Transverse colon (tissue), 4 donors: ENCODE measurements around the gene OR5T1. TPM values are rescaled to one million over a fixed set of nuclear protein-coding genes. Genes with fewer than 3 reads are reported as not detected.

Experiments
- DNase-seq: peaks from one replicate; pipeline ENCODE4 v3.0.0-alpha.2; 2019
- H3K27ac ChIP-seq, 4 donors: fragments of 200-600 bp; sonication (generic); 2 replicates each; pipeline ENCODE4 v1.5.1; 2016 to 2018; ENCODE audit warnings: inconsistent platforms in 4 of 4
- H3K27me3 ChIP-seq: fragments of 200-600 bp; sonication (generic); 2 replicates; pipeline ENCODE4 v1.5.1; 2017; ENCODE audit warnings: inconsistent platforms
- H3K36me3 ChIP-seq, 4 donors: fragments of 200-600 bp; sonication (generic); 2 replicates each; pipeline ENCODE4 v1.5.1; 2017 to 2019; ENCODE audit warnings: inconsistent platforms in 4 of 4
- H3K4me1 ChIP-seq, 4 donors: fragments of 200-600 bp; sonication (generic); 2 replicates each; pipeline ENCODE4 v1.5.1; 2017 to 2020; ENCODE audit warnings: inconsistent platforms in 4 of 4
- H3K4me3 ChIP-seq, 4 donors: fragments of 200-600 bp; sonication (generic); 1 replicate in 1 of 4; 2 replicates in 3 of 4; pipeline versions ENCODE4 v1.5.1 to v1.6.1; 2017 to 2019; ENCODE audit warnings: inconsistent platforms in 4 of 4
- H3K9me3 ChIP-seq, 2 donors: fragments of 200-600 bp; sonication (generic); 2 replicates each; pipeline ENCODE4 v1.5.1; 2017 to 2019; ENCODE audit warnings: inconsistent platforms in 2 of 2
- EP300 ChIP-seq: sonication (generic); formaldehyde crosslinking; IDR thresholded peaks from one replicate; pipeline ENCODE4 v1.6.1; 2017; ENCODE audit warnings: antibody characterized with exemption, low read depth
- POLR2A ChIP-seq: fragments of 450-650 bp; IDR thresholded peaks from one replicate; pipeline ENCODE4 v1.6.1; 2016; ENCODE audit warnings: antibody characterized with exemption, mild to moderate bottlenecking, moderate library complexity
- POLR2AphosphoS5 ChIP-seq, 3 donors: sonication (generic); formaldehyde crosslinking; IDR thresholded peaks; one replicate each; pipeline ENCODE4 v1.6.1; 2016; ENCODE audit warnings: antibody characterized with exemption in 3 of 3
- WGBS, 2 donors: methylation state at CpG; one replicate each; pipeline ENCODE4 v1.1.5; 2018; ENCODE audit warnings: low coverage in 1 of 2; 5-methylcytosine and 5-hydroxymethylcytosine counted together
- in situ Hi-C, 4 donors: fragments of 200-750 bp; cut with MboI; loops; one replicate each; pipeline versions ENCODE4 v1.15.0 to v1.15.1; 2017; ENCODE audit warnings: low sequenced_read_pairs in 3 of 4, low pct_ligation_motif_present in 1 of 4, low pct_unique_long_range_greater_than_20kb in 1 of 4
- intact Hi-C: fragments of 100-400 bp; cut with DNase I; formaldehyde crosslinking; loops from one replicate; pipeline ENCODE4 v1.15.1; 2023; ENCODE audit warnings: low total_unique reads
- total RNA-seq, 4 donors: library from RNA; depleted of rRNA; stranded (reverse); fragments of >200 nt; gene quantifications; one replicate each; pipeline ENCODE4 v1.1.0, GENCODE V29; 2016
- TF ChIP-seq, protein P1 (sequence below), 5 experiments: fragments of 200-600 bp in 3 of 5; fragments of 450-650 bp in 2 of 5; sonication (generic) in 3 of 5; IDR thresholded peaks; 1 replicate in 2 of 5; 2 replicates in 3 of 5; pipeline ENCODE4 v1.5.1; 2016 to 2017; ENCODE audit warnings: antibody characterized with exemption in 5 of 5, inconsistent platforms in 3 of 5, mild to moderate bottlenecking in 2 of 5, moderate library complexity in 1 of 5

Gene OR5T1
- total RNA-seq, 4 donors from 2014 or later: not detected

DNA sequence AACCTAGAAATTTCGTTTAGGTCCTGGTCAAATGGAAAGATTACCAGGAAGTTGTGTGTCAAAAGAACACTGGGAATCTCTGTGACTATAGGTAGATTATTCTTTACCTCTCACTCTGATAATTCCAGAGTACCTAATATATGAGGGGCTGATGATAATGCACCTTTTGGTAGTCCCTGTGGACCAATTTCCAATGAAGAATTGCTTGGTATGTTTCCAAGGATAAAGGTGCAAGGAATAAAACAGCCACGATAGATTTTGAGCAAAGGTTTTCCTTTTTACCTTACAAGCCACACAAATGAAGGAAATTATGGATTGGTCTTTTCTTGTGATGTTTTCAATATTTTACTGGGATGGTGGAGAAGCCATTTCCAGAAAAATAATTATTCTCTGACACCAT, 18.2 kb downstream of the OR5T1 start, which contains the start of gene OR8H1:
Gene OR8H1 (minus strand): TSS at position 101 of the 400 bp plus-strand sequence. CDS start 1,192 bp downstream, outside the sequence.
- intact Hi-C loops (no loop called here), in situ Hi-C loops (no loop called here)
- no peak within 1 kb of the TSS for H3K27ac ChIP-seq
- H3K4me1 ChIP-seq: no peaks in the 10 kb centered on the region
- no peaks in the 10 kb centered on the region for H3K36me3 ChIP-seq
- no peaks in the 10 kb centered on the region for H3K9me3 ChIP-seq
- TF ChIP-seq, protein P1, sequence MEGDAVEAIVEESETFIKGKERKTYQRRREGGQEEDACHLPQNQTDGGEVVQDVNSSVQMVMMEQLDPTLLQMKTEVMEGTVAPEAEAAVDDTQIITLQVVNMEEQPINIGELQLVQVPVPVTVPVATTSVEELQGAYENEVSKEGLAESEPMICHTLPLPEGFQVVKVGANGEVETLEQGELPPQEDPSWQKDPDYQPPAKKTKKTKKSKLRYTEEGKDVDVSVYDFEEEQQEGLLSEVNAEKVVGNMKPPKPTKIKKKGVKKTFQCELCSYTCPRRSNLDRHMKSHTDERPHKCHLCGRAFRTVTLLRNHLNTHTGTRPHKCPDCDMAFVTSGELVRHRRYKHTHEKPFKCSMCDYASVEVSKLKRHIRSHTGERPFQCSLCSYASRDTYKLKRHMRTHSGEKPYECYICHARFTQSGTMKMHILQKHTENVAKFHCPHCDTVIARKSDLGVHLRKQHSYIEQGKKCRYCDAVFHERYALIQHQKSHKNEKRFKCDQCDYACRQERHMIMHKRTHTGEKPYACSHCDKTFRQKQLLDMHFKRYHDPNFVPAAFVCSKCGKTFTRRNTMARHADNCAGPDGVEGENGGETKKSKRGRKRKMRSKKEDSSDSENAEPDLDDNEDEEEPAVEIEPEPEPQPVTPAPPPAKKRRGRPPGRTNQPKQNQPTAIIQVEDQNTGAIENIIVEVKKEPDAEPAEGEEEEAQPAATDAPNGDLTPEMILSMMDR (IDR thresholded peaks at IDR 0.05): no peak
- TF ChIP-seq POLR2A (no peak), POLR2AphosphoS5 (IDR thresholded peaks at IDR 0.05) (no peak), EP300 (no peak)
- no peak within 1 kb of the TSS for H3K4me3 ChIP-seq
- DNase-seq: no peak
- H3K27me3 ChIP-seq: no peaks in the 10 kb centered on the region
- 55 to 63% methylated on average over 2 of the region's 2 CpGs for WGBS, 2 donors

DNA sequence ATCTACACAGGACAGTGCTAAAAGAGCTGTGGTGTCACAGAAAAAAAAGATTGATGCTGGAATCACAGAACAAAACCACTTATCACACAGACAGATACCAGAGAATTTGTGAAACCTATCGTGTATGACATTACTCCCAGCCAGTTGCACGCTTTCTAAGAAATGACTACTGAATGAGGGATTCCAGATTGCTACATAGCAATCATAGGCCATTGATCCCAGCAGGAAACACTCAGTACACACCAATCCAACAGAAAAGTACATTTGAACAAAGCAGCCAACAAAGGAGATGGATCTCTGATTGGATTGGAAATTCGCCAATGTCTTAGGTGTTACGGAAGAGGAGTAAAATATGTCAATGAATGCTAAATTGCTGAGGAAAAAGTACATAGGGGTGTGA, 22.9 kb downstream of the OR5T1 start:
- no peaks in the 10 kb centered on the region for H3K27me3 ChIP-seq
- H3K4me1 ChIP-seq: no peaks in the 10 kb centered on the region
- TF ChIP-seq POLR2A: no peak
- TF ChIP-seq POLR2AphosphoS5 (IDR thresholded peaks at IDR 0.05): no peak
- TF ChIP-seq EP300: no peak
- TF ChIP-seq, protein P1 (IDR thresholded peaks at IDR 0.05): no peak
- in situ Hi-C loops (no loop called here), intact Hi-C loops (no loop called here)
- no peak for DNase-seq
- 86 to 94% methylated on average over 4 of the region's 4 CpGs for WGBS, 2 donors
- no peak overlapping the region for H3K27ac ChIP-seq
- no peak overlapping the region for H3K4me3 ChIP-seq
- no peaks in the 10 kb centered on the region for H3K9me3 ChIP-seq
- no peaks in the 10 kb centered on the region for H3K36me3 ChIP-seq

DNA sequence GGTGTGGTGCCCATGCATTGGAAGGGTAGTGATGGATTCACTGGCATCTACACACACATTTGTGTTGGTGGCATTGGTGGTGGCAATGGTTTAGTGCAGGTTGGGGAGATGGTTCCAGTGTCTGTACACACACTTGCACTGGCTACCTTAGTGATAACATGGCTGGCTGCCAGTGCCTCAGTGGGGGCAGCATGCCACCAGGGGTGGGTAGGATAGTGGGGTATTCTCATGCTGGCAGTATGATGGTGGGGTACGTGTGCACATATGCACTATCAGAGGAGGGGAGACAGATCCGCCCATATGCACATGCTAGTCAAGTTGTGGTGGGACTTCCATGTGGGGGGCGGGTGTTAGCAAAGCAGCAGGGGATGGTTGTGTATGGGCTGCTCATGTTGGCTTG, 33.9 kb downstream of the OR5T1 start:
- Histone ChIP-seq H3K4me3 (no peak overlapping the region), H3K9me3 (no peaks in the 10 kb centered on the region), H3K36me3 (no peaks in the 10 kb centered on the region), H3K4me1 (no peaks in the 10 kb centered on the region), H3K27me3 (no peaks in the 10 kb centered on the region), H3K27ac (no peak overlapping the region)
- intact Hi-C loops (no loop called here), in situ Hi-C loops (no loop called here)
- WGBS, 2 donors: 87% methylated on average over 3 of the region's 3 CpGs; no CpG with 5 or more reads in 1 of the 2 donors
- TF ChIP-seq, protein P1 (IDR thresholded peaks at IDR 0.05): no peak
- TF ChIP-seq EP300 (no peak), POLR2A (no peak), POLR2AphosphoS5 (IDR thresholded peaks at IDR 0.05) (no peak)
- no peak for DNase-seq

DNA sequence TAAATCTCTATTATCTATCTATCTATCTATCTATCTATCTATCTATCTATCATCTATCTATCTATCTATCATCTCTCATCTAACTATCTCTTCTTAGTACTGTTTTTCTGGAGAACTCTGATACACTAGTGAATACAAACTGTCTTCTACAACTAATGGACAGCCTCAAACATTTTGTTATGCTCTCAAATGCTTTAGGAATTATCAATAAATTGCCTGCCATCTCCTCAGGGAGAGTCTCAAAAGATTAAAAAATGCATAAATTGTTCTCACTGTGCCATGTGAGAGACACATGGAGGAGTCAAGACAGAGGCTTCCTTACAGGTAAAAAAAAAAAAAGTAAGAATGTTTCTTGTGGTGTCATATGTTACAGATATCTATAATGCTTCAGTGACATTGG, 40.9 kb downstream of the OR5T1 start, which contains the start of gene OR8K3:
Gene OR8K3 (plus strand): TSS at position 301 of the 400 bp plus-strand sequence. CDS start 3,163 bp downstream, outside the sequence.
- Histone ChIP-seq H3K4me3 (no peak within 1 kb of the TSS), H3K27ac (no peak within 1 kb of the TSS), H3K9me3 (no peaks in the 10 kb centered on the region), H3K36me3 (no peaks in the 10 kb centered on the region), H3K4me1 (no peaks in the 10 kb centered on the region), H3K27me3 (no peaks in the 10 kb centered on the region)
- in situ Hi-C loops: no loop called here
- TF ChIP-seq POLR2AphosphoS5 (IDR thresholded peaks at IDR 0.05): no peak
- no peak for TF ChIP-seq POLR2A
- TF ChIP-seq, protein P1 (IDR thresholded peaks at IDR 0.05): no peak
- no peak for TF ChIP-seq EP300
- DNase-seq: no peak
- intact Hi-C loops: no loop called here

Other genes starting within 250 kb of the OR5T1 start
- gene OR5AS1, start 246.5 kb upstream of the OR5T1 start, total RNA-seq: not detected
- gene OR8I2, start 180.8 kb upstream of the OR5T1 start, total RNA-seq: not detected
- gene OR8H2, start 170.5 kb upstream of the OR5T1 start, total RNA-seq: not detected
- gene OR8H3, start 151.8 kb upstream of the OR5T1 start, total RNA-seq: not detected
- not detected for gene OR8J3, start 134.0 kb upstream of the OR5T1 start, total RNA-seq
- gene OR8K5, start 113.8 kb upstream of the OR5T1 start, total RNA-seq: not detected
- gene OR5J2, start 97.5 kb upstream of the OR5T1 start, total RNA-seq: not detected
- gene OR5T2, start 39.9 kb upstream of the OR5T1 start, total RNA-seq: not detected
- gene OR5T3, start 21.9 kb upstream of the OR5T1 start, total RNA-seq: not detected
- not detected for gene OR8H1, start 18.1 kb downstream of the OR5T1 start, total RNA-seq
- not detected for gene OR8K3, start 41.0 kb downstream of the OR5T1 start, total RNA-seq
- gene OR8K1, start 71.9 kb downstream of the OR5T1 start, total RNA-seq: not detected
- gene OR8J1, start 80.1 kb downstream of the OR5T1 start, total RNA-seq: not detected
- not detected for gene OR8U1, start 101.5 kb downstream of the OR5T1 start, total RNA-seq
- not detected for gene OR5AL1, start 138.5 kb downstream of the OR5T1 start, total RNA-seq
- gene OR5M3, start 199.2 kb downstream of the OR5T1 start, total RNA-seq: not detected
- gene OR5M8, start 217.2 kb downstream of the OR5T1 start, total RNA-seq: not detected